ENCODE data around the gene FAM76A. TPM values are rescaled to one million over a fixed set of nuclear protein-coding genes. Genes with fewer than 3 reads are reported as not detected.

Gene FAM76A
- total and polyA plus RNA-seq, 9 of the 15 experiments (the other 6 are each of a cell fraction or from before 2014, with no cell fraction given) = 9.5 to 14.6 (median 11.4) TPM

GRCh38 chr1:27772932-27773825, 47.4 kb downstream of the FAM76A start, which contains the start of gene STX12 (continued):
- TF ChIP-seq HOXB6 (CRISPR knock-in tag; IDR thresholded peaks at IDR 0.05; ENCODE audit: borderline replicate concordance) = no peak
- TF ChIP-seq USF2 (CRISPR knock-in tag; IDR thresholded peaks at IDR 0.05) = no peak
- TF ChIP-seq RUNX1 (IDR thresholded peaks at IDR 0.05; ENCODE audit: low read depth) = no peak
- no peak for TF ChIP-seq ZNF436 (CRISPR knock-in tag; IDR thresholded peaks at IDR 0.05)
- TF ChIP-seq ZNF740 (CRISPR knock-in tag; IDR thresholded peaks at IDR 0.05) = no peak; the same call in 1 of the 2 replicates
- no peak for TF ChIP-seq ZNF740 (tag; IDR thresholded peaks at IDR 0.05)
- no peak for TF ChIP-seq ZNF561 (CRISPR knock-in tag; conservative IDR thresholded peaks at IDR 0.05)
- no peak for TF ChIP-seq ZNF263 (CRISPR knock-in tag; IDR thresholded peaks at IDR 0.05; ENCODE audit: borderline replicate concordance)
- no peak for TF ChIP-seq ZBTB34 (CRISPR knock-in tag; IDR thresholded peaks at IDR 0.05)
- no peak for TF ChIP-seq ZNF165 (CRISPR knock-in tag; IDR thresholded peaks at IDR 0.05; ENCODE audit: borderline replicate concordance)
- TF ChIP-seq ZNF217 (CRISPR knock-in tag; IDR thresholded peaks at IDR 0.05) = no peak
- no peak for TF ChIP-seq MCM5 (IDR thresholded peaks at IDR 0.05; ENCODE audit: low read depth)
- no peak for TF ChIP-seq STAT5B (CRISPR knock-in tag; IDR thresholded peaks at IDR 0.05)
- peak; percentile 78 for TF ChIP-seq MYC (IDR thresholded peaks at IDR 0.05; ENCODE audit: low read depth, low read length)
- TF ChIP-seq MYC (CRISPR knock-in tag; IDR thresholded peaks at IDR 0.05; ENCODE audit: borderline replicate concordance, low read depth) = no peak
- TF ChIP-seq, protein P1, sequence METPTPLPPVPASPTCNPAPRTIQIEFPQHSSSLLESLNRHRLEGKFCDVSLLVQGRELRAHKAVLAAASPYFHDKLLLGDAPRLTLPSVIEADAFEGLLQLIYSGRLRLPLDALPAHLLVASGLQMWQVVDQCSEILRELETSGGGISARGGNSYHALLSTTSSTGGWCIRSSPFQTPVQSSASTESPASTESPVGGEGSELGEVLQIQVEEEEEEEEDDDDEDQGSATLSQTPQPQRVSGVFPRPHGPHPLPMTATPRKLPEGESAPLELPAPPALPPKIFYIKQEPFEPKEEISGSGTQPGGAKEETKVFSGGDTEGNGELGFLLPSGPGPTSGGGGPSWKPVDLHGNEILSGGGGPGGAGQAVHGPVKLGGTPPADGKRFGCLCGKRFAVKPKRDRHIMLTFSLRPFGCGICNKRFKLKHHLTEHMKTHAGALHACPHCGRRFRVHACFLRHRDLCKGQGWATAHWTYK (CRISPR knock-in tag; IDR thresholded peaks at IDR 0.05) = 0 out of 2 replicates have a peak, but pooled peaks have one; percentile 36
- TF ChIP-seq NR2C2 (CRISPR knock-in tag; IDR thresholded peaks at IDR 0.05) = peak; percentile 62; the same call in 1 of the 2 replicates
- TF ChIP-seq NR2C2 (tag; IDR thresholded peaks at IDR 0.05) = no peak
- TF ChIP-seq ZNF431 (CRISPR knock-in tag; IDR thresholded peaks at IDR 0.05) = peak; percentile 56; the same call in 1 of the 2 replicates
- TF ChIP-seq ZNF830 (CRISPR knock-in tag; IDR thresholded peaks at IDR 0.05) = no peak
- TF ChIP-seq CHCHD3 (CRISPR knock-in tag; IDR thresholded peaks at IDR 0.05) = no peak
- peak; percentile 98 for TF ChIP-seq PHF21A (IDR thresholded peaks at IDR 0.05; ENCODE audit: borderline replicate concordance, low read depth)
- peak; percentile 75 for TF ChIP-seq FOSL1 (tag; conservative IDR thresholded peaks at IDR 0.05)
- TF ChIP-seq MYBL2 (IDR thresholded peaks at IDR 0.05; ENCODE audit: low read depth) = no peak
- no peak for TF ChIP-seq MYBL2 (CRISPR knock-in tag; IDR thresholded peaks at IDR 0.05; ENCODE audit: borderline replicate concordance)
- TF ChIP-seq SREBF2 (CRISPR knock-in tag; IDR thresholded peaks at IDR 0.05) = no peak

All from K562 (cell line).